Measurements from ENCODE around the gene DMBT1.
"Not testable (repeated sequence)": the region's sequence is repeated elsewhere in the genome, so short reads cannot be mapped to it uniquely, and the experiment has no call there.

The DMBT1 gene

DNA sequence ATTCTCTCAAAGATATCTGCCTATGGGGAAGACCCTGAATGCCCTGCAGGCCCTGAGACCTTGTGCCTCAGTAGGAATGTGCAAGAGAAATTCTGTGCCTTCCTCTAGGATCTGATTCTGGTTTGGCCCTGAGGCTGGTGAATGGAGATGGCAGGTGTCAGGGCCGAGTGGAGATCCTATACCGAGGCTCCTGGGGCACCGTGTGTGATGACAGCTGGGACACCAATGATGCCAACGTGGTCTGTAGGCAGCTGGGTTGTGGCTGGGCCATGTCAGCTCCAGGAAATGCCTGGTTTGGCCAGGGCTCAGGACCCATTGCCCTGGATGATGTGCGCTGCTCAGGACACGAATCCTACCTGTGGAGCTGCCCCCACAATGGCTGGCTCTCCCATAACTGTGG, 15.7 kb downstream of the DMBT1 start:
- H3K4me2 ChIP-seq (ENCODE audit: low read length): no peak overlapping the region
- H3K9ac ChIP-seq: no peak overlapping the region
- TF ChIP-seq CTCF (IDR thresholded peaks at IDR 0.05): no peak
- H3K79me2 ChIP-seq: no peaks in the 10 kb centered on the region
- no peaks in the 10 kb centered on the region for H3K27me3 ChIP-seq (ENCODE audit: control insufficient read depth, insufficient read depth, low read length)
- no peak overlapping the region for H3K27ac ChIP-seq
- no peaks in the 10 kb centered on the region for H3K4me1 ChIP-seq
- no peak overlapping the region for H2AFZ ChIP-seq
- H3K9me3 ChIP-seq (ENCODE audit: control insufficient read depth, low read length): peaks cover 3% of the 10 kb centered on the region
- H3K36me3 ChIP-seq (ENCODE audit: control insufficient read depth, insufficient read depth, low read length): no peaks in the 10 kb centered on the region
- H3K4me3 ChIP-seq (ENCODE audit: low read depth, low read length): no peak overlapping the region

DNA sequence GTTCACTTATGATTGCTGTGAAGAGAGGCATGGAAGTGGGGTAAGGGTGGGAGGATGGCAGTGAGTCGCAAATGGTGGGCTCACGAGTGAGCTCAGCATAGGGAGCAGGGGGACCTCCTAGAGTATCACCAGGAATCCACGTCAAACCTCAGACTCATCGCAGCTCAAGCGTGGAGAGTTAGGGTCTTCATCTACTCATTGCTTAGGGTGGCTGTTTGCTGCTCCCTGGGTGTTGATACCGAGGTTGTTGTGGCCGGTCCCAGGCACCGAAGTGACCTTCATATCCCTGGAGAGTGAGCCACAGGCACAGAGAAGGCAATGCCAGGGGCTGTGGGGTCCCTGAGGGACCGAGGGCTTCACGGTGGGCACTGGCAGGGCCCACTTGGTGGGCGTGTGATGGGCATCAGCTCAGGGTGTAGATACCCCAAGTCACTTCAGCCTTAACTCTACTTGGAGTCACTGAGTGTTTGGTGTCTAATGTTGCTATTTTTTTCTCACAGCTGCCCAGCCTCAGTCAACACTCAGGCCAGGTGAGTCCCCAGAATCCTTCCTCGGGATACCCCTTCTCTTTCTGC, 16.8 kb downstream of the DMBT1 start:
- Histone ChIP-seq H3K27ac (no peak overlapping the region), H2AFZ (no peak overlapping the region), H3K79me2 (no peaks in the 10 kb centered on the region), H3K9ac (no peak overlapping the region), H3K27me3 (ENCODE audit: control insufficient read depth, insufficient read depth, low read length) (no peaks in the 10 kb centered on the region), H3K36me3 (ENCODE audit: control insufficient read depth, insufficient read depth, low read length) (no peaks in the 10 kb centered on the region), H3K4me3 (ENCODE audit: low read depth, low read length) (no peak overlapping the region), H3K4me2 (ENCODE audit: low read length) (no peak overlapping the region), H3K4me1 (no peaks in the 10 kb centered on the region), H3K9me3 (ENCODE audit: control insufficient read depth, low read length) (peaks cover 3% of the 10 kb centered on the region)
- no peak for TF ChIP-seq CTCF (IDR thresholded peaks at IDR 0.05)

DNA sequence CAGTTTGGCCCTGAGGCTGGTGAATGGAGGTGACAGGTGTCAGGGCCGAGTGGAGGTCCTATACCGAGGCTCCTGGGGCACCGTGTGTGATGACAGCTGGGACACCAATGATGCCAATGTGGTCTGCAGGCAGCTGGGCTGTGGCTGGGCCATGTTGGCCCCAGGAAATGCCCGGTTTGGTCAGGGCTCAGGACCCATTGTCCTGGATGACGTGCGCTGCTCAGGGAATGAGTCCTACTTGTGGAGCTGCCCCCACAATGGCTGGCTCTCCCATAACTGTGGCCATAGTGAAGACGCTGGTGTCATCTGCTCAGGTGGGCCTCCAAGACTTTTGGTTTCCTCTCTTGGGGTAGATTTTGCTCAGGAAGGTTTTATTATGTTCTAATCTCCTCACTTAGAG, 25.5 kb downstream of the DMBT1 start:
- not testable (repeated sequence) for H3K9me3 ChIP-seq (ENCODE audit: control insufficient read depth, low read length); H3K27ac ChIP-seq; H2AFZ ChIP-seq; H3K4me2 ChIP-seq (ENCODE audit: low read length); H3K4me1 ChIP-seq; H3K27me3 ChIP-seq (ENCODE audit: control insufficient read depth, insufficient read depth, low read length); H3K36me3 ChIP-seq (ENCODE audit: control insufficient read depth, insufficient read depth, low read length); H3K79me2 ChIP-seq; H3K4me3 ChIP-seq (ENCODE audit: low read depth, low read length); H3K9ac ChIP-seq

GRCh38 chr10:122587098-122587760, 26.7 kb downstream of the DMBT1 start:
- H3K79me2 ChIP-seq: no peaks in the 10 kb centered on the region
- H3K27ac ChIP-seq: no peak overlapping the region
- no peaks in the 10 kb centered on the region for H3K36me3 ChIP-seq (ENCODE audit: control insufficient read depth, insufficient read depth, low read length)
- H3K4me2 ChIP-seq (ENCODE audit: low read length): no peak overlapping the region
- H2AFZ ChIP-seq: no peak overlapping the region
- H3K27me3 ChIP-seq (ENCODE audit: control insufficient read depth, insufficient read depth, low read length): no peaks in the 10 kb centered on the region
- no peaks in the 10 kb centered on the region for H3K4me1 ChIP-seq
- no peak for TF ChIP-seq CTCF (IDR thresholded peaks at IDR 0.05)
- no peak overlapping the region for H3K4me3 ChIP-seq (ENCODE audit: low read depth, low read length)
- H3K9ac ChIP-seq: no peak overlapping the region
- no peaks in the 10 kb centered on the region for H3K9me3 ChIP-seq (ENCODE audit: control insufficient read depth, low read length)

DNA sequence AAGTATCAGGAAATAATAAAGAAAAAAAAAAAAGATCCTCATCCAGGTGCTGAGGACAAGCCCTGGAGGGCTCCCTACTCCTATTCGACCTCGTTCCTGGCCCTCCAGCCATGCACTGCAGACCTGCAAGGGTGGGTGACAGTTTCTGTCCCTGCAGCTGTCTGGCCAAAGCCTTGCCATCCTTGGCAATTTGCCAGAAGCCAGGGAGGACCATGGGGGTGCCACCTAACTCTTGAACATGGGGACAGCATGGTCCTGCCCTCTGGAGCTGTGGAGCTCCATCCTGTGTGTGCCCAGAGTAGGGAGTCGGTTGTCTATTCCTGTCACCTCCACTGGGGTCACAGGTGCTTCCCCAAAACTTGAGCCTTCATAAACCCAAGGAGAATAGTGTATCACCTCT, 27.8 kb downstream of the DMBT1 start:
- H3K9ac ChIP-seq: no peak overlapping the region
- H3K27ac ChIP-seq: no peak overlapping the region
- H3K4me1 ChIP-seq: no peaks in the 10 kb centered on the region
- no peak for TF ChIP-seq CTCF (IDR thresholded peaks at IDR 0.05)
- no peak overlapping the region for H3K4me3 ChIP-seq (ENCODE audit: low read depth, low read length)
- H3K4me2 ChIP-seq (ENCODE audit: low read length): no peak overlapping the region
- H3K79me2 ChIP-seq: no peaks in the 10 kb centered on the region
- no peak overlapping the region for H2AFZ ChIP-seq
- H3K27me3 ChIP-seq (ENCODE audit: control insufficient read depth, insufficient read depth, low read length): no peaks in the 10 kb centered on the region
- H3K36me3 ChIP-seq (ENCODE audit: control insufficient read depth, insufficient read depth, low read length): no peaks in the 10 kb centered on the region
- no peaks in the 10 kb centered on the region for H3K9me3 ChIP-seq (ENCODE audit: control insufficient read depth, low read length)
